EH (cell line): ENCODE measurements around the gene SGSM2.

Source experiments
- DNase-seq: peaks from one replicate; pipeline ENCODE4 v3.0.0-alpha.2; 2015; ENCODE audit warnings: low read depth

Gene SGSM2

GRCh38 chr17:2368359-2368758 is 31.1 kb downstream of the SGSM2 start:
- no peak for DNase-seq

- DNase-seq = no peak
These were observed 31.7 kb downstream of the SGSM2 start for GRCh38 chr17:2369039-2369438.

DNA sequence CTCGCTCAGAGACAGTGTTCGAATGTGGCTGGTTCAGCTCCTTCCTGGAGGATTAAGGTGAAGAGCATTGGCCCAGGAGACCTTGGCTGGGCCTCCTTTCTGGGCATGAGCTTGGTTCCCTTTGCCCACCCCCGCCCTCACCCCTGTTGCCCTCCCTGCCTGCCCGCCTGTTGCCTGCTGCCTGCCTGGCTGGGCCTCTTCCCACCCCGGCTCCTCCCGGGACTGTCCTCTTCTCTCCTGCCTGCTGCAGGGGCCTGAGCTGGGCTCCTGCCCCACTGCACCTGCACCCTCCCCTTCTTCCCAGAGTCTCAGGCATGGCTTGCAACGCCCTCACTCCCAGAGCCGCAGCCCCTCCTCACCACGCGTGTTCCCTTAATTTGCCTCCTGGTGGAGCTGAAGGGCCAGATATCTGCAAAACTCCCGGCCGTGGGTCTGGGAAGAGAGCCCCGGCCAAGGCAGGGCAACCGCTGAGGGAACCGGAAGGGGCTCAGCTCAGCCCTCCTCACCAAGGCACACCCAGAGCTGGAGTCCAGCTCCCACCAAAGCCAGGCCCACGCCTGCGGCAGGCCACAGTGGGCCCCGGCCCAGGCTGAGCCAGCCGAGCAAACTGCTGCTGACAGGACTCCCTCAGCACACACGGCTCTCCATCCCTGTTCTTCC is 32.4 kb downstream of the SGSM2 start:
- no peak for DNase-seq

DNA sequence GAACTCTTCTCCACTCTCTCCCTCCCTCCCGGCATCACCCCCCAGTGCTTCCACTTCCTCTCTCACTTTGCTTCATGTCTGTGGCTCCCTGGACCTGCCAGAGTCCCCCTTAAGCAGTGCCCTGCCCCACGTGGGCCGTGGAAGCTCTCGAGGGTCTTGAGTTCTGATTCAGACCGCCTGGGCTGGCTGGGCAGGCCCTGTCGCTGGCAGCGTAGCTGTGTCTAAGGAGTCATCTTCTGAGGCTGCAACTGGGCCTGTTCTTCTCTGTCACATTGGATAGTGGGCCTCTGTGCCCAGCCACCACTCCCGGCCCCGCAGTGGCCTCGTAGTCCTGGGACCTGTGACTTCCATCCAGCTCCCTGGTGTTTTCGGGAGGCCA is 32.9 kb downstream of the SGSM2 start:
- DNase-seq = no peak

DNA sequence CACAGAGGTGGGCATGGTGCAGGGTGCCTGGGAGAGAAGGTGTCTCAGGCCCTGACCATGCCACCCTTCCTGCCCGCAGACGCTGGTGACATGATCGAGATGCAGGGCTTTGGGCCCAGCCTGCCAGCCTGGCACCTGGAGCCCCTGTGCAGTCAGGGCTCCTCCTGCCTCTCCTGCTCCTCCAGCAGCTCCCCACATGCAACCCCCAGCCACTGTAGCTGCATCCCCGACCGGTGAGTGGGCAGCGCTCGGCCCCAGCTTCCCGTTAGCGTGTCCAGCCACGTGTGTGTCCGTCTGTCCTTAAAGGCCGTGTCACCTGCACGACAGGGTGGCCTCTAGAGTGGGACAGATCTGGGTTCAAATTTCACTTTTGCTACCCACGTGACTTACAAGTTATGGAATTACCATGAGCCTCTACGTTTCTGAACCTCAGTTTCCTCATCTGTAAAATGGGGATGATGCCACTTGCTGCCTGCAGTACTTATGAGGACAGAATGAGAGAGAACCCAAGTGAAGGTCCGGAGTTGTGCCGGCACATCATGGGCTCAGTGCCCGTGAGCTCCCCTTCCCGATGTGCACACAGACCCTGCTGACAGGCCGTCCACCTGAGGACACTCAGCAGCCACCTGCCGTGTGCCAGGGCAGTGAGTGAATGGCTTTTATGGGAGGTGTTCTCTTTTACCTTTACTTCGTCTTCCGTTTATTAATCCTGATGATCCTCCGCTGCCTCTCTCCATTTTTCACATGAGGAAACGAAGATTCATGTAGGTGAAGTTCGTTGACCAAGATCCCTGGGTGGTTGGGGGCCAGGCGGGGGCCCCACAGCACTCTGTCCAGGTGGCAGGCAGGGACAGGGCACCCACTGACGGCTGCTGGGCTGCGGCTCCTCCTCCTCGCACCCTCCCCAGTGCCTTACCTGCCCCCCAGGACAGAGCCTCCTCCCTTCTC is 34.2 kb downstream of the SGSM2 start:
- DNase-seq = no peak

DNA sequence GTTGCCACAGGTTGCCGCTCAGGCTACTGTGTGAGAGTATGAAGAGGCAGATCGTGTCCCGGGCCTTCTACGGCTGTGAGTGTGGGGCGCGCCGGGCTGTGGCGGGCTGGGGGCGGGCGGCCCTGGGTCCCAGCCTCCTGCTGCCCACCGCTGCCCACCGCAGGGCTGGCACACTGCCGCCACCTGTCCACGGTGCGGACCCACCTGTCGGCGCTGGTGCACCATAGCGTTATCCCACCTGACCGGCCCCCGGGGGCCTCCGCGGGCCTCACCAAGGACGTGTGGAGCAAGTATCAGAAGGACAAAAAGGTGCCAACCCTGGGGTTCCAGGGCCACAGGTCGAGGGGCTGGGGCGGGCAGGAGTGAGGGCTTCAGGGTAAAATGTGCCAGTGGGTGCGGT is 34.9 kb downstream of the SGSM2 start:
- no peak for DNase-seq

- no peak for DNase-seq
These were observed 35.4 kb downstream of the SGSM2 start for GRCh38 chr17:2372681-2373080.

DNA sequence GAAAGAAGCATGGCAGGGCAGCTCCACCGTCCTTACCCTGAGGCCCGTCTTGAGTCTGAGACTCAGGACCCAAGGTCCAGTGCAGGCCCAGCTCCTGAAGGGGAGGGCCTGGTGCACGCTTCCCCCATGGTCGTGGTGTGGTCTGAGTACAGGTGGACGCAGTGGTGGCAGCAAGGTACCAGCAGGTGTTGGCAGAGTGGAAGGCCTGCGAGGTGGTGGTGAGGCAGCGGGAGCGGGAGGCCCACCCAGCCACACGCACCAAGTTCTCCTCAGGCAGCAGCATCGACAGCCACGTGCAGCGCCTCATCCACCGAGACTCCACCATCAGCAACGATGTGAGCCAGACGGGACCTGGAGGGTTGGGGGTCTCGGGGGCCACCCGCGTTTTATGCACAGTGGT is 35.9 kb downstream of the SGSM2 start:
- no peak for DNase-seq

DNA sequence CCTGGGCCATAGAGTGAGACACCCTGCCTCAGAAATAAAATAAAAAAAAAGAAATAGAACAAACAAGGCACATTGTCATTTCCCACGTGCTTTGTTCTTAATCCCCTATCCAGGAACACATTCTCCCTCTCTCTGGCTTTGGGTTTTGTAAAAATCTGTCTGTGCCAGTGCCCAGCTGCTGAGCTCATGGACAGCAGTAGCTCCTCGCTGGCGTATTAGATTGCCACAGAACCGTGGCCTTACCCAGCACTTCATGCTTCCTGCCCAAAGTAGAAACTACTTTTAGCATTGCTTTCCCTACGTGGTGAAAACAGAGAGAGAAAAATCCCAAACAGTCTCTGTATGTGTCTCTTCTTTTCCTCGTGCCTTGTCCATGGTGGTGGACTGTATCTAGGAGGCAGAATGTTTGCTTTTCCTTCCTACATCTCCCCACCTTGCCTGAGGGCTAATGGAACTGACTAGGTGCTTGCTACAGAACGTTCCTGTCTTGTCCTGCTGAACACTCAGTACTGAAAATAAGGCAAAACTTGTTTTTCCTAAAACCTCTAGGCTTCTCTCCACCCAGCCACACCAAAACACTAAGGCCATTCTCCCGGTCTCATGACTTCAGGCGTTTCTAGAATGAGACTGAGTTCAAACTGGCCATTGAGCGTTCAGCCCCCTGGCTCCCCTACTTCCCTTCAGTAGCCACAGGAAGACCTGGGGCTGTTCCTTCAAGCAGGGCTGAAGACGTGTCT is 37.4 kb downstream of the SGSM2 start:
- no peak for DNase-seq

GRCh38 chr17:2375406-2375805 is 38.1 kb downstream of the SGSM2 start:
- no peak for DNase-seq

- DNase-seq = no peak
These were observed 38.8 kb downstream of the SGSM2 start for GRCh38 chr17:2376107-2376506.

GRCh38 chr17:2377659-2378058 is 40.4 kb downstream of the SGSM2 start:
- no peak for DNase-seq

GRCh38 chr17:2378905-2379304 is 41.6 kb downstream of the SGSM2 start:
- no peak for DNase-seq

GRCh38 chr17:2379489-2380225 is 42.4 kb downstream of the SGSM2 start:
- DNase-seq = no peak

GRCh38 chr17:2380226-2380922 is 43.1 kb downstream of the SGSM2 start:
- peak; percentile 72 for DNase-seq

- no peak for DNase-seq
These were observed 43.8 kb downstream of the SGSM2 start for GRCh38 chr17:2380950-2381649.

- DNase-seq = no peak
These were observed 46.4 kb downstream of the SGSM2 start for GRCh38 chr17:2383628-2384167.

- no peak for DNase-seq
These were observed 47.3 kb downstream of the SGSM2 start for GRCh38 chr17:2384439-2385127.

DNA sequence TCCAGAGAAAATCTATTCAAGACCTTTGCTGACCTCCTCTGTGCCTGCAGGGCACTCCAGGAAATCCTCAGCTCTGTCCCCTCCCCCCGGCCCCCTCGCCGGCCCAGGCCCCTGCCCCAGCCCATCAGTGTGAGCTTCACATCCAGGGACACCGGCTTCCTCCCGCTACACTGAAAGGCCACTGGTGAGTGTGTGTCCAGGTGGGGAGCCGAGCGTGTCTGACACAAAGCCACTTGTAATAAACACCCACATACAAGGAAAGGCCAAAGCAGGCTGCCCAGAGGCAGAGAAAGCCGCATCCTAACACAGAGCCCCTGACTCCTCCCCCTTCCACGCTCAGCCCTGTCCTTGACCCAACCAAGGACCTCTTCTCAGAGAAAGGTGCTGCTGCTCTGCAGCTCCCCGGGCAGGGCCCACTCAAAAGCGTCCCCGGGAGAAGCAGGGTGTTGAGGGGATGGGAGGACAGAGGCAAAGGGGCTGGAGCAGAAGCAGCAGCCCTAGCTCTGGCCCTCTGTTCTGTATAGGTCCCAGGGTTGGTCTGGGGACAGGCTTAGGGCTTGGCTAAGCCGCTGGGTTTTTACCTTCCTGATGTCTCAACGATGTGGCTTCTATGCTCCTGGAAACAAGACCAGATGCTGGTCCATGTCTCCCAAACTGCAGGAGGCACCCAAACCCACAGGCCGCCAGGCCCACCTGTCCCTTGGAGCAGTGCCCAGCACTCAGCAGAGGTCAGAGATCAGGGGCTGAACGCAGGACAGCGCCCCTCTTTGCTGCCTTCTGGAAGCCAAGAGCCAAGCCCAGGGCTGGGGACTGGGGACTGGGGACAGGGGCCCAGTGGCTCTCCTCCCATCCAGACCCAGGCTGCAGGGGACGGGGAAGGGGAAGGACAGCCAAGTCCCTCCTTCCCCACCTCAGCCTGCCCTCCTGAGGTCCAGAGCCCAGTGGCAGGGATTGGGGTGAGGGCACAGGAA is 48.2 kb downstream of the SGSM2 start:
- DNase-seq = no peak
